ENCODE measurements around the gene LAMA3.
A peak's percentile ranks its signal among the peaks of the same experiment; 100 is the strongest.

The LAMA3 gene

DNA sequence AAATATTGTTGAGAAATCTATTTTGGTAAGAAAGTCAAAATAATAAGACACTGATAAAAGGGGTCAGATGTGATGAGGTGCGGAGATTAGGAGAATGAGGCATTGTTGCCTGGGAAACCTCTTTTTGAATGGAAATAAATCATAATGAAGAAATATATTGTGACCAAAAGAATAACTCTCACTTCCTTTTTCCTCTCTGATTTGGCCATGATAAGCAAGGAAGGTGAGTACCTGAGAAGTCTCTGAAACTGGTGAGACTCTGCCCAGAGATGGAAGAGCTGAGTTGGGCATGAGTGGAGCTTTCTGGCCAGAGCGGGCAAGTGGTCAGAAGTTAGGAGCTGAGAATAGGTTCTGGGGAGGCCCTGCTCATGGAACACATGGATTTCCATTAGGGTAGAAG lies 11.8 kb downstream of the LAMA3 start:
- no peak overlapping the region for H3K4me2 ChIP-seq (ENCODE audit: low read depth, low read length, poor library complexity, severe bottlenecking)
- no peaks in the 10 kb centered on the region for H3K9me3 ChIP-seq (ENCODE audit: insufficient read depth, low read depth, low read length)
- no peak overlapping the region for H3K9ac ChIP-seq (ENCODE audit: low read depth, low read length, poor library complexity, severe bottlenecking)
- H4K20me1 ChIP-seq (ENCODE audit: insufficient read depth, low read length, poor library complexity, severe bottlenecking): no peaks in the 10 kb centered on the region
- no peaks in the 10 kb centered on the region for H3K9me2 ChIP-seq (replicated peaks; ENCODE audit: low read depth, low read length)
- no peaks in the 10 kb centered on the region for H3F3A ChIP-seq (ENCODE audit: low read depth)
- H3K27me3 ChIP-seq (ENCODE audit: insufficient read depth, low read length, poor library complexity, severe bottlenecking): no peaks in the 10 kb centered on the region
- H2AFZ ChIP-seq (ENCODE audit: low read length): no peak overlapping the region
- H3K4me1 ChIP-seq (ENCODE audit: insufficient read depth, low read length, poor library complexity, severe bottlenecking): peaks cover 11% of the 10 kb centered on the region
- TF ChIP-seq EZH2phosphoT487 (IDR thresholded peaks at IDR 0.05; ENCODE audit: borderline replicate concordance): no peak
- TF ChIP-seq, protein P1, sequence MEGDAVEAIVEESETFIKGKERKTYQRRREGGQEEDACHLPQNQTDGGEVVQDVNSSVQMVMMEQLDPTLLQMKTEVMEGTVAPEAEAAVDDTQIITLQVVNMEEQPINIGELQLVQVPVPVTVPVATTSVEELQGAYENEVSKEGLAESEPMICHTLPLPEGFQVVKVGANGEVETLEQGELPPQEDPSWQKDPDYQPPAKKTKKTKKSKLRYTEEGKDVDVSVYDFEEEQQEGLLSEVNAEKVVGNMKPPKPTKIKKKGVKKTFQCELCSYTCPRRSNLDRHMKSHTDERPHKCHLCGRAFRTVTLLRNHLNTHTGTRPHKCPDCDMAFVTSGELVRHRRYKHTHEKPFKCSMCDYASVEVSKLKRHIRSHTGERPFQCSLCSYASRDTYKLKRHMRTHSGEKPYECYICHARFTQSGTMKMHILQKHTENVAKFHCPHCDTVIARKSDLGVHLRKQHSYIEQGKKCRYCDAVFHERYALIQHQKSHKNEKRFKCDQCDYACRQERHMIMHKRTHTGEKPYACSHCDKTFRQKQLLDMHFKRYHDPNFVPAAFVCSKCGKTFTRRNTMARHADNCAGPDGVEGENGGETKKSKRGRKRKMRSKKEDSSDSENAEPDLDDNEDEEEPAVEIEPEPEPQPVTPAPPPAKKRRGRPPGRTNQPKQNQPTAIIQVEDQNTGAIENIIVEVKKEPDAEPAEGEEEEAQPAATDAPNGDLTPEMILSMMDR (conservative IDR thresholded peaks at IDR 0.05; ENCODE audit: low read length): no peak
- no peak overlapping the region for H3K4me3 ChIP-seq (ENCODE audit: low read length, poor library complexity, severe bottlenecking)
- H3K36me3 ChIP-seq (ENCODE audit: insufficient read depth, low read length): no peaks in the 10 kb centered on the region
- H3K79me2 ChIP-seq (ENCODE audit: insufficient read depth, low read length): no peaks in the 10 kb centered on the region

DNA sequence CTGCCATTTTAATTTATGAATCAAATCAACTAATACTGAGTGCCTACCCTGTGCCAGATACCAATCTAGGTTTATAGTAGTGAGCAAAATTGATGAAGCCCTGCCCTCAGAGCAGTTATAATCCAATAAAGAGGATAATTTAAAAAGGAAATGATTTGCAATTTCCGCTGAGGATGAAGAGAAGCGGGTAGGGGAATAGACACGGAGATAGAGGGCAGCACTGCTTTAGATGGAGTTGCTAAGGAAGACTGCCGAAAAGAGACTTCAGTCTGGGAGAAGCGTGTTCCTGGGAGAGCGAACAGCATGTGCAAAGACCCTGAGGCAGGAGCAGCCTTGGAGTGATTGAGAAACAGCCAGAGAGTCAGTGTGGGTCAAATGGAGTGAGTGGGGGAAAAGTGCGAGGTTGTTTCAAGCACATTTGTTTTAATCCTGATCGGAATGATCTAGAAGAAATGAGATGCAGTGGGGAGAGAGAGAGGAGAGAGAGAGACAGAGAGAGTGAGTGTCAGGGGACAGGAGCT lies 12.4 kb downstream of the LAMA3 start:
- Histone ChIP-seq H3K79me2 (ENCODE audit: insufficient read depth, low read length) (no peaks in the 10 kb centered on the region), H3K4me1 (ENCODE audit: insufficient read depth, low read length, poor library complexity, severe bottlenecking) (peaks cover 11% of the 10 kb centered on the region), H3K4me2 (ENCODE audit: low read depth, low read length, poor library complexity, severe bottlenecking) (no peak overlapping the region), H3K4me3 (ENCODE audit: low read length, poor library complexity, severe bottlenecking) (no peak overlapping the region), H3K9me2 (replicated peaks; ENCODE audit: low read depth, low read length) (no peaks in the 10 kb centered on the region), H3K9me3 (ENCODE audit: insufficient read depth, low read depth, low read length) (no peaks in the 10 kb centered on the region), H3F3A (ENCODE audit: low read depth) (no peaks in the 10 kb centered on the region), H3K27me3 (ENCODE audit: insufficient read depth, low read length, poor library complexity, severe bottlenecking) (no peaks in the 10 kb centered on the region), H4K20me1 (ENCODE audit: insufficient read depth, low read length, poor library complexity, severe bottlenecking) (no peaks in the 10 kb centered on the region), H3K9ac (ENCODE audit: low read depth, low read length, poor library complexity, severe bottlenecking) (no peak overlapping the region), H3K36me3 (ENCODE audit: insufficient read depth, low read length) (no peaks in the 10 kb centered on the region), H2AFZ (ENCODE audit: low read length) (no peak overlapping the region)
- TF ChIP-seq, protein P1 (conservative IDR thresholded peaks at IDR 0.05; ENCODE audit: low read length): no peak
- no peak for TF ChIP-seq EZH2phosphoT487 (IDR thresholded peaks at IDR 0.05; ENCODE audit: borderline replicate concordance)

DNA sequence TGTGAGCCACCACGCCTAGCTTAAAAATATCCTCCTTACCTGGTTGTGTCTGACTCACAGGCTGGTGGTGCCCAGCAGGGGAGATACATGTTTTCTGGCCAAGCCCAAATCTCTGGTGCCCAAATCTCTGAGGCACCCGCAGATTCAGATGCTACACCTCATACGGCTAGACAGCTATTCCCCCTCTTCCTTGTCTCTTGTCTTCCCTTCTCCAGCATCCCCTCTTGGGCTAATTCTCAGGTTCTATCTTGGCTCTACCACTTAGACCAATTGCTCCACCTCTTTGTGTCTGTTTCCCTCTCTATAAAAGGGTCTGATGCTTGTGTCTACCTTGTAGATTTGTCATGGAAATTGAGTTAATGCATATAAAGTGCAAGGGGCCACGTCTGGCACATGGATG lies 13.4 kb downstream of the LAMA3 start:
- peak overlapping the region; percentile 16; the same call in 1 of the 2 replicates for H2AFZ ChIP-seq (ENCODE audit: low read length)
- no peaks in the 10 kb centered on the region for H3K9me3 ChIP-seq (ENCODE audit: insufficient read depth, low read depth, low read length)
- H3K4me2 ChIP-seq (ENCODE audit: low read depth, low read length, poor library complexity, severe bottlenecking): no peak overlapping the region

More for the DNA sequence above, 13.4 kb downstream of the LAMA3 start:
- H3K9ac ChIP-seq (ENCODE audit: low read depth, low read length, poor library complexity, severe bottlenecking): no peak overlapping the region
- H3K27me3 ChIP-seq (ENCODE audit: insufficient read depth, low read length, poor library complexity, severe bottlenecking): no peaks in the 10 kb centered on the region
- no peaks in the 10 kb centered on the region for H3K79me2 ChIP-seq (ENCODE audit: insufficient read depth, low read length)
- TF ChIP-seq EZH2phosphoT487 (IDR thresholded peaks at IDR 0.05; ENCODE audit: borderline replicate concordance): no peak
- TF ChIP-seq, protein P1 (conservative IDR thresholded peaks at IDR 0.05; ENCODE audit: low read length): no peak
- H3K4me1 ChIP-seq (ENCODE audit: insufficient read depth, low read length, poor library complexity, severe bottlenecking): peaks cover 11% of the 10 kb centered on the region
- H4K20me1 ChIP-seq (ENCODE audit: insufficient read depth, low read length, poor library complexity, severe bottlenecking): no peaks in the 10 kb centered on the region
- H3F3A ChIP-seq (ENCODE audit: low read depth): no peaks in the 10 kb centered on the region
- H3K9me2 ChIP-seq (replicated peaks; ENCODE audit: low read depth, low read length): no peaks in the 10 kb centered on the region
- H3K36me3 ChIP-seq (ENCODE audit: insufficient read depth, low read length): no peaks in the 10 kb centered on the region
- H3K4me3 ChIP-seq (ENCODE audit: low read length, poor library complexity, severe bottlenecking): no peak overlapping the region

Data from Loucy (cell line).